NCI-H1048 (cell line): ENCODE results near the gene LCMT1.
"Not testable (repeated sequence)": the region's sequence is repeated elsewhere in the genome, so short reads cannot be mapped to it uniquely, and the experiment has no call there.

Source experiments
- DNase-seq: peaks from one replicate; lab custom pipeline; 2025; lab: John Stamatoyannopoulos, UW

LCMT1 gene

GRCh38 chr16:25095636-25096035 lies 15.9 kb upstream of the LCMT1 start:
- DNase-seq: no peak

- no peak for DNase-seq
Measured at GRCh38 chr16:25097276-25097975, 14.1 kb upstream of the LCMT1 start.

DNA sequence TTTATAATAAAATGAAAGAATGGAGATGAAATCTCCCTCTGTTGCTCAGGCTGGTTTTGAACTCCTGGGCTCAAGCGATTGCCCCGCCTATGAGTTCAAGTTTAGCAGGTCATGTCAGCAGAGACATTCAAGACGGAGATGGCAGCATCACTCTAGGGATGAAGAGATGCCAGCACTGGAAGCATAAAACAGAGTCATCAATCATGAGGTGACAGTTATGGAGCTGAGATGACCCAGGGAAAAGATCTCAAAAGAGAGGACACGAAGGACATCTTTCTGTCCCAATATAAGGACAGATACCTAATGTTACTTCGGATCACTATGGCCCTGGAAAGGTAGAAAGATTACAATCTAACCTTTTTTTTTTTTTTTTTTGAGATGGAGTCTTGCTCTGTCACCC lies 11.0 kb upstream of the LCMT1 start:
- DNase-seq: no peak

DNA sequence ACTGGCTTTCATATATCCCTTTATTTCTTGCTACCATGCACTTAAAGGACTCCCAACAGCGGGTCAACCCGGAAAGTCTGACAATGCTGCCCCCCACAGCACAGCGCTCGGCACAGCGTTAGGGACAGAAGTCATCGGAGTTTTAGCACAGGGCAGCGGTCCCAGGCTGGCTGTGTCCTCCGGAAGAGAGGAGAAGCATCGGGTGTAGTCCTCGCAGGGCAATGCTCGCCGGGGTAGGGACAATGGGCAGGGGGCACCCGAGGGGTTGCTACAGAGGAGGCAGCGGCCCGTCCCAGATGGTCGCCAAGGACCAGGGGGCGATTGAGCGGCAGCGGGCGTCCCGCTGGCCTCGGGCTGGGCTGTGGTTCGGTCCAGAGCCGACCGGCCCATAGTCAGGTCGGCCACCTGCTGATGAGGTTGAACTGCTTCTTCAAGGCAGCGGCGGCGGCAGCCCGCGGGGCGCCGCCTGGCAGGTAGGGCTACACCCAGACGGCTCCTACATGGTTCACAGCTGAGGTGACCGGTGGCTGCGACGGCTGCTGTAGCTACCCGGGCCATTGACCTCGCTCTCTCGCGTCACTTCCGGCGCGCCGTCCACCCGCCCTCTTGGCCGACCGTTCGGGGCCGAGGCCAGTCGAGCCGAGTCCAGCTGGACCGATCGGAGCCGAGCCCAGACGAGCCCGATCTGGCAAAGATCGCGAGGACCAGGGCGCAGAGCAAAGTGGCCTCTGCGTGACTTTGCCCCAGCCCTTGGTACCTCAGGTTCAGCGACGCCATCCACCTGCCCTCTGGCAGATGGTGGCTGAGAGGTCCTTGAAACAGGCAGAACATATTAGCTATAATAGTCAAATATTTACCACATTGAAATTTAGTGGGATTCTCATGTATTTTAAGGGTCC lies 4.7 kb upstream of the LCMT1 start:
- DNase-seq: no peak

GRCh38 chr16:25107466-25107792 lies 4.1 kb upstream of the LCMT1 start:
- DNase-seq: no peak

GRCh38 chr16:25108054-25108453 lies 3.5 kb upstream of the LCMT1 start:
- DNase-seq: no peak

- DNase-seq: no peak
Measured at GRCh38 chr16:25109643-25110042, 1.9 kb upstream of the LCMT1 start.

- no peak for DNase-seq
Measured at GRCh38 chr16:25110387-25110947, 1.1 kb upstream of the LCMT1 start.

DNA sequence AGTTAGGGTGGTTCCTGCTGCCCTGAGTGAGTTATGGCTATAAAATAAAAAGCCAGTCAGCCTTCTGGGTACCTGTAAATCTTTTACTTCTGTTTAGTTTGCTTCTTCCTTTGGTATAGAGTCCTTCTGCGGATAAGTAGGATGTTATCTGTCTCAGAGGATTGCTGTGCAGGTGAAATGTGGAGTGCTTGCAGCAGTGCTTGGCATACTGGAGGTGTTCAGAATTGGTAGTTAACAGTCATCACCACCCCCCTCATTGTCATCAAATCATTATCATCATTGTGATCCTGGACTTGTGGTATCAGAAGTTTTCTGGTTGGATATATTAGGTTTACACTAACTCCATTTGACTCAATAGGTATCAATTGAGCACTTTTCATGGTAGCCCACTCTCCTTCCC lies 2.6 kb downstream of the LCMT1 start:
- no peak for DNase-seq

GRCh38 chr16:25118851-25119578 lies 7.5 kb downstream of the LCMT1 start:
- DNase-seq: no peak

DNA sequence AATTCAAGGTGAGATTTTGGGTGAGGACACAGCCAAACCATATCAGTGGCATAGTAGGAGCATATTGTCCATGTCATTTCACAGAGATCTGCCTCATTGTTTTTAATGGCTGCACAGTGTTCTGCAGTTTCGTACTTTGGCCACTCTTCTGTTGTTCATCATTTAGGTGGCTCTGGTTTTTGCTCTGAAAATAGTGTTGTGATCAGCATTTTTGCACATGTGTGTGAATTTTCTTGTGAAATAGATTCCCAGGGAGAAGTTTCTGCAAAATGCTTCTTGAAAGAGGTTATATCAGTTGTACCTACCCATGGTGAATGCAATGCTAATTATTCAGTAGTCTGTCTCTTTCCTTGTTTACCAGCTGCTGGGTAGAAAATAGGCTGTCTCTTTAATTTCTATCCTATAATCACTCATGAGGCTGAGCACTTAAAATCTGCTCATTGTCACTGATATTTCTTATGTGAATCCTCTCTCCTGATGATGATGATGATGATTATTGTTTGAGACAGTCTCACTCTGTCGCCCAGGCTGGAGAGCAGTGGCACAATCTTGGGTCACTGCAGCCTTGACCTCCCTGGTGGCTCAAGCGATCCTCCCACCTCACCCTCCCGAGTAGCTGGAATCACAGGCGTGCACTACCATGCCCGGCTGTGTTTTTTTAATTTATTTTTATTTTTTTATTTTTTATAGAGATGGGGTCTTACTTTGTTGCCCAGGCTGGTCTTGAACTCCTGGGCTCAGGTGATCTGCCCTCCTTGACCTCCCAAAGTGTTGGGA lies 10.5 kb downstream of the LCMT1 start:
- no peak for DNase-seq

- DNase-seq: no peak
Measured at GRCh38 chr16:25124503-25124902, 13.0 kb downstream of the LCMT1 start.

DNA sequence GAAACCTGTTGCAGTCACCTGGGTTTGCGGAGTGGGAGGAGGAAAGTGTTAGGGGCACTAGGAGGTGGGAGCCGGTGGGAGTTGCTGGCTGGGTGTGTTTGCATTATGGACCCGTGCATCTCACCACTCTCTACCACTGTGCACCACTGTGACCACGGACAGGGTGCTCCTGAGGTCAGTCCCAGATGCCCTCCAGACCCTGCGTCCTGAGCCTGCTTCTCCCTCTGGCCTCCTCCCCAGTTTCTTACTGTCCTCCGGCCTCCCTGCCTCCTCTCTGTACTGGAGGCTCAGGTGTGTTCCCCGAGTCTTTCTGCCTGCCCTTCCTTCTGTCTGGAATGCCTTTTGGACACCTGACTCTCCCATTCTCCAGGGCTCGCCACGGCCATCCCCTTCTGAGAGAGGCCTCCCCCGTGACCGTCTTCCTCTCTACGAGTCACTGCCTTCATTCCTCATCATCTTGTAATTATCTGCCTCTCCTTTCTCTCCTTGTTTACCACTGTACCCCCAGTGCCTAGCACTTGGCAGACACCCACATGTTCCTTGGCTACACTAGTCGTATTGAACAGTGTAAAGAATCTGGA lies 14.6 kb downstream of the LCMT1 start:
- DNase-seq: not testable (repeated sequence)

GRCh38 chr16:25126820-25127232 lies 15.3 kb downstream of the LCMT1 start:
- DNase-seq: no peak

DNA sequence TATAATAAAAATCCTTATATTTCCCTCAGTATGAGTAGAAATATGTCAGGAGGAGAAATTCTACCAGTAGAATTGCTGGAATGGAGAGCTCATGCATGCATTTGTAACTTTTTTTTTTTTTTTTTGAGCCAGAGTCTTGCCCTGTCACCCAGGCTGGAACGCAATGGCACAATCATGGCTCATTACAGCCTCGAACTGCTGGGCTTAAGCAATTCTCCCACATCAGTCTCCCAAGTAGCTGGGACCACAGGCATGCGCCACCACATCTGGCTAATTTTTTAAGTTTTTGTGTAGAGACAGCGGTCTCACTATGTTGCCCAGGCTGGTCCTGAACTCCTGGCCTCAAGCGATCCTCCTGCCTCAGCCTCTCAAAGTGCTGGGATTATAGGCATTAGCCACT lies 21.2 kb downstream of the LCMT1 start:
- not testable (repeated sequence) for DNase-seq

- DNase-seq: no peak
Measured at GRCh38 chr16:25134166-25134700, 22.7 kb downstream of the LCMT1 start.

GRCh38 chr16:25135254-25135878 lies 23.8 kb downstream of the LCMT1 start:
- no peak for DNase-seq

DNA sequence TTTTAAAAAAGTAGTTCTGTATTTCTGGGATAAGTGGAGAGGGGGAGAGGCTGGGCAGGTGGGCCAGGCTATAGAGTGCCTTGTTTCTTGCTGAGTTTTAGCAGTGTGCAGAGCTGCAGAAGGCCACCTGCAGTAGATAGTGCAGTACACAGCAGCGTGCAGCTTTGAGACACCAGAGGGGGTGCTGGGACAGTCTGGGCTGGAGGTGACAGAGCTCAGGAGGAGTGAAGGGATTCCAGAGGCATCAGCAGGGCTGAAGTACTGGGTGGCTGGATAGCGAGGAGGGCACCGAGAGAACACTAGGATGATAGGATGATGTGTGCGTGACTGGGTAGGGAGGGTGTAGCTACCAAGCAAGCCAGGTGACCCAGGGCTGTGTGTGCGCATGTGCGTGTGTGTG lies 26.6 kb downstream of the LCMT1 start:
- DNase-seq: no peak

- no peak for DNase-seq
Measured at GRCh38 chr16:25140459-25140858, 28.9 kb downstream of the LCMT1 start.

DNA sequence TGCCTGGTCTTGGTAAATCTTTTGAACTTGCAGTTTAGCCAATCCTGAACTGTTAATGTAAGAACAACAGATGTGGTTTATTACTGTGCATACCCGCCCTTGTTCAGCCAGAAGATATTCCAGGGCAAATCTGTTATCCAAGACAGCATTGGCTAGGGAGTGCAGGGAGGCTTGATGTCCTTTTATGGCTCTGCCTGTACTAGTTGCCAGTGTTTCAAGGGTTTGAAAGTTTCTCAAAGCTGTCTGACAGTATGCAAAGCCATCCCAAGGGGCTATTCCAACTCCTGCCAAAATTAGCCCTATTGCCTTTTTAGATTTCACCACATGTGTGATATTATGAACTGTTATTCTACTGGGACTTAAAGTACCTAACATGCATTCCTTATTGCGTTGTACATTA lies 30.1 kb downstream of the LCMT1 start:
- DNase-seq: no peak

DNA sequence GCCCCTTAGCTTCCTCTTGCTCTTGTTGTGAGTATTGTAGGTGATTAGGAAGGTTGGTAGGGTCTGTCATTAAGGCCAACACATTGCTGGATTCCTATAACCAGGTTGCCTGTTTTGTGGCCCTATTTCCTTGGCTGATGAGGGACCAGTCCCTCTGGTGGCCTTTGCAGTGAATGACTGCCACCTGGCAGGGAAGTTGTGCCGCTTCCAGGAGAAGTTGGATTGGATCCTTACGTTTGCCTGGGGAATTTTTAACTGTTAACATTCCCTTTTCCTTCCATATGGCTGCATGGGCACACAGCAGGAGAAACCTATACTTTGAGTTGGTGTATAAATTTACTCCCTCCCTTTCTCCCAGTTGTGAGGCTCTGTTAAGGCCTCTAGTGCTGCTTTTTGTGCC lies 32.4 kb downstream of the LCMT1 start:
- DNase-seq: no peak
